Spinal cord (tissue), 10 donors: ENCODE measurements around the gene NRG3. TPM values are rescaled to one million over a fixed set of nuclear protein-coding genes. Genes with fewer than 3 reads are reported as not detected.
A peak's percentile ranks its signal among the peaks of the same experiment; 100 is the strongest.

ENCODE experiments used
- DNase-seq, 6 donors: peaks; one replicate each; pipeline versions ENCODE4 v3.0.0 to v3.0.0-alpha.2; 2013 to 2015; ENCODE audit warnings: low spot score in 6 of 6, low read depth in 4 of 6
- H3K27ac ChIP-seq: one replicate; pipeline ENCODE4 v1.5.1; 2013; ENCODE audit warnings: low read depth, low read length, control low read depth
- H3K27me3 ChIP-seq: one replicate; pipeline ENCODE4 v1.6.1; 2013; ENCODE audit warnings: low read length; ENCODE audit not compliant: control insufficient read depth, insufficient read depth
- H3K36me3 ChIP-seq: one replicate; pipeline ENCODE4 v1.6.1; 2013; ENCODE audit warnings: low read length; ENCODE audit not compliant: control insufficient read depth, insufficient read depth
- H3K4me1 ChIP-seq: one replicate; pipeline ENCODE4 v1.6.1; 2013; ENCODE audit warnings: low read length; ENCODE audit not compliant: control insufficient read depth, insufficient read depth
- H3K4me3 ChIP-seq: one replicate; pipeline ENCODE4 v1.5.1; 2013; ENCODE audit warnings: low read depth, low read length, control low read depth
- H3K9me3 ChIP-seq: one replicate; pipeline ENCODE4 v1.6.1; 2013; ENCODE audit warnings: low read length; ENCODE audit not compliant: control insufficient read depth, insufficient read depth
- WGBS: methylation state at CpG from one replicate; pipeline ENCODE4 v1.1.5; 2013; ENCODE audit warnings: missing lambda C conversion rate; ENCODE audit not compliant: insufficient coverage; 5-methylcytosine and 5-hydroxymethylcytosine counted together
- polyA plus RNA-seq, 2 donors: library from polyadenylated mRNA; unstranded; fragments of 120-200 nt; gene quantifications; one replicate each; pipeline ENCODE4 v1.2.1, GENCODE V29; 2013; ENCODE audit not compliant: insufficient read length in 2 of 2
- total RNA-seq, 2 donors: library from RNA; depleted of rRNA in 1 of 2; stranded (reverse); fragments of 120-200 nt in 1 of 2; fragments of >200 nt in 1 of 2; gene quantifications; one replicate each; pipeline versions ENCODE4 v1.2.3 to v1.2.4, GENCODE V29; 2013 to 2014
- donor health status: healthy.

Gene NRG3
- total and polyA plus RNA-seq, 4 donors, result 10.2 to 53.9 (median 33.6) TPM

DNA sequence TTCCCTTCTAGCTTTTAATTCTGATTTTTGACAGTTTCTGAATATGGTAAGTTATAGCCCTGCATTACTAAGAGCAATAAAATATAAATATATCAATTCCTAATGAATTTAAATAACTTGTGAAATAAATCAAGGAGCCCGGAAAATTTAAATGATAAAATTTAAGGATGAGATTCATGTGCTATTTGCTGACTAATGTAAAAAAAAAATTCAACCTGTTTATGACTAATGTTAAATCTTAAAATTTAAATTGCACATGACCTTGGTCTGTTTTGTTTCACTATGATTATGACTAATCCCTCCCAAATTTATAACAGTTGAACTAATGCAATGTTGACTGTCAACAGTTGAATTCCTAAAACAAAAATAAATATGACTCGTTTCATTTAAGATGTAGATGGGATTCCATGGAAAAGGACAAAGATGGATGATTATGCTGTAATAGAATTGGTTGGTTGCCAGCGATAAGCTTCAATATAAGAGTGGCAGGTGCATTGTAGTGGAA, 419.9 kb downstream of the NRG3 start:
- Histone ChIP-seq H3K27ac (no peak overlapping the region), H3K9me3 (peaks cover 5% of the 10 kb centered on the region), H3K4me3 (no peak overlapping the region), H3K27me3 (no peaks in the 10 kb centered on the region), H3K4me1 (no peaks in the 10 kb centered on the region), H3K36me3 (no peaks in the 10 kb centered on the region)
- no CpG with 5 or more reads among the region's 3 CpGs for WGBS
- no peak for DNase-seq

GRCh38 chr10:82308641-82309040, 433.6 kb downstream of the NRG3 start:
- H3K27me3 ChIP-seq, result no peaks in the 10 kb centered on the region
- no peak for DNase-seq
- no peaks in the 10 kb centered on the region for H3K4me1 ChIP-seq
- no peak overlapping the region for H3K27ac ChIP-seq
- no peak overlapping the region for H3K4me3 ChIP-seq
- no peaks in the 10 kb centered on the region for H3K36me3 ChIP-seq
- no peaks in the 10 kb centered on the region for H3K9me3 ChIP-seq
- WGBS, result 98% methylated on average over 4 of the region's 4 CpGs

DNA sequence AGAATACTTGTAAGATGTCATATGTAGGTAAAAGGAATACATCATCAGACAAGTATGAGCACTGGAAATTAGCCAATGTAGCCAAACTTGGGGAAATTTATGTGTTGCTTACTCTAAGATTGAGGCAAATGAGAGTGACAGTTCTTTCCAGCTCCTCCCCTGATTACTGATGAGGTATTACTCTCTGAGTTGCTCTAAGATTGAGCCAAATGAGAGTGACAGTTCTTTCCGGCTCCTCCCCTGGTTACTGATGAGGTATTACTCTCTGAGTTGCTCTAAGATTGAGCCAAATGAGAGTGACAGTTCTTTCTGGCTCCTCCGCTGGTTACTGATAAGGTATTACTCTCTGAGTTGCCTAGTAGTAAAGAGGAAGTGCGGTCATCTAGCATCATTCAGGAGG, 435.8 kb downstream of the NRG3 start:
- 100% methylated on average over 1 of the region's 3 CpGs for WGBS
- Histone ChIP-seq H3K27me3 (no peaks in the 10 kb centered on the region), H3K4me1 (no peaks in the 10 kb centered on the region), H3K27ac (no peak overlapping the region), H3K36me3 (no peaks in the 10 kb centered on the region), H3K4me3 (no peak overlapping the region), H3K9me3 (no peaks in the 10 kb centered on the region)
- DNase-seq, result no peak

- Histone ChIP-seq H3K27me3 (no peaks in the 10 kb centered on the region), H3K4me1 (no peaks in the 10 kb centered on the region), H3K4me3 (no peak overlapping the region), H3K9me3 (no peaks in the 10 kb centered on the region), H3K27ac (no peak overlapping the region), H3K36me3 (no peaks in the 10 kb centered on the region)
- no peak for DNase-seq
- WGBS, result 100% methylated on average over 1 of the region's 3 CpGs
These were observed 438.4 kb downstream of the NRG3 start for GRCh38 chr10:82313401-82313800.

DNA sequence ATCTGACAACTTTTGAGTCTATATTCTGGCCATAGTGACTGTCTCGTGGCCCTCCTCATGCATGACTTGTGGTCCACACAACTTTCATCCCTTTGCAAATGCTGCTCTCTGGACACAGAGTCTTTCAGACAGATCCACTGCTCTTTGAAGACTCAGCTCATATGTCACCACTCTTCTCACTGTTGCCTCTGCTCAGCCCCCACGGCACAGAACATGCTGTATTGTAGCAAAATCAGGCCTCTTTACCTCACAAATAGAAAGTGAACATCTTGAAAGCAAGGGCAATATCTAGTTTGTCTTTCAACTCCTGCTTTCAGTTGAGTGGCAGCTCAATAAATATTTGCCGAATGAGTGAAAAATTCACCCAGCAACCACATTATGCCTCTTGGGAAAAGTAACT, 443.5 kb downstream of the NRG3 start:
- H3K4me3 ChIP-seq, result no peak overlapping the region
- WGBS, result 43% methylated on average over 2 of the region's 3 CpGs
- no peaks in the 10 kb centered on the region for H3K9me3 ChIP-seq
- H3K27ac ChIP-seq, result no peak overlapping the region
- DNase-seq, result no peak
- peaks cover 4% of the 10 kb centered on the region for H3K4me1 ChIP-seq
- no peaks in the 10 kb centered on the region for H3K27me3 ChIP-seq
- H3K36me3 ChIP-seq, result no peaks in the 10 kb centered on the region

GRCh38 chr10:82319074-82319473, 444.1 kb downstream of the NRG3 start:
- Histone ChIP-seq H3K36me3 (no peaks in the 10 kb centered on the region), H3K27me3 (no peaks in the 10 kb centered on the region), H3K27ac (no peak overlapping the region), H3K4me3 (no peak overlapping the region), H3K9me3 (no peaks in the 10 kb centered on the region), H3K4me1 (peaks cover 4% of the 10 kb centered on the region)
- no CpG with 5 or more reads among the region's 5 CpGs for WGBS
- DNase-seq, result peak in 2 of 6 donors; percentile 26 to 78

DNA sequence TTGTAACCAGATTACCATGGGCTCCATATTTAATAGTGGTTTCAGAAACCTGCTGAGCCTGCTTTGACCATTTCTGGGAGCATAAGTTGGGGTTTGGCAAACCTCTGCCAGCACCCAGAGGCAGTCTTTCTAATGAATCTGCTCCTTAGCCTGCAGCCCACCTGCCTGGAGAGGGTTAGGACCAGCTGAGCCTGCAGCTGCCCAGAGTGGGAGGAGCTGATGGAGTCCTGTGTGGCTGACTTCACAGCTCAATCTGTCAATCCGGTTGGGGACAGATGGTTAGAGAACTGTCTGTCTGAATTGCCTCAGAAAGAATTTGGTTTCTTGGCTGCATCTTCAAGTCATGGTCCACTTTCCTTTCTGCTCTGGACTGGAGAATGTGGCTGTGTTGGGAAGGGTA, 444.6 kb downstream of the NRG3 start:
- WGBS, result 25% methylated on average over 1 of the region's 1 CpG
- no peaks in the 10 kb centered on the region for H3K36me3 ChIP-seq
- DNase-seq, result peak in 2 of 6 donors; percentile 48 to 54
- H3K27me3 ChIP-seq, result no peaks in the 10 kb centered on the region
- peaks cover 4% of the 10 kb centered on the region for H3K4me1 ChIP-seq
- no peak overlapping the region for H3K27ac ChIP-seq
- H3K9me3 ChIP-seq, result no peaks in the 10 kb centered on the region
- H3K4me3 ChIP-seq, result no peak overlapping the region

DNA sequence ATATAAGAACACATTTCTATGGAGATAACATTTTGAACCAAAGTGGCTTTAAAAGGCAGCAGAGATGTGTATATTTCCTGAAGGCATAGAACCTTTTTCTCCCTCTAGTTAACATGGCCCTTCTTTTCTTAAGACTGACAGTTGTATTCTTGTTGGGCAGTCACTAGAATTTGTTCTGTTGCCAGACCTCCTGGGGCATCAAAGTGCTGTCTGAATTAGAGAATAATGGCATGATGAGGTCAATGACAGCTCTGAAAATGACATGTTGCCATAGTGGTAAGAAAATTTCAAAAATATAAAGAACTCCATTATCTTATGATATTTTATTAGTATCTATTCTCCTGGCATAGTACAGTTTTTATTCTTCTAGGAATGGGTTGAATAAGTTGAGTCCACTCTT, 446.7 kb downstream of the NRG3 start:
- Histone ChIP-seq H3K27ac (no peak overlapping the region), H3K4me3 (no peak overlapping the region), H3K4me1 (peaks cover 4% of the 10 kb centered on the region), H3K36me3 (no peaks in the 10 kb centered on the region), H3K9me3 (no peaks in the 10 kb centered on the region), H3K27me3 (no peaks in the 10 kb centered on the region)
- DNase-seq, result no peak

DNA sequence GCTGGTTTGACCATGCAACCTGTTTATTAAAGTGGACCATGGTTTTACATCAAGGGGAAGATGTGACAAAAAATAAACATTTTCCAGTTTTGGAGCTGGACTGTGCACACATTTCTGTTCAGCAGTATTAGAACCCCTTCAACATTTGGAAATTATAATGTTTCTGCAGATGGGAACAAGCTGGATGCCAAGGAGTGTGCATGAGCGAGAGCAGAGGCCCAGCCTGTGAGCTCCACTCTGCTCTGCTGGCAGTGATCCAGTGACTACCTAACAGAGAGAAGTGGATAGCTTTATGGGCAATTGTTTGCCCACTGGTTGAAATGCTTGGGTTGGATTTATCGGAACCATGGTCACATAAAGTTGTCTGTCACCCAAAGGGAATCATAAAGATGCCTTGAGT, 456.7 kb downstream of the NRG3 start:
- no peak overlapping the region for H3K27ac ChIP-seq
- no peaks in the 10 kb centered on the region for H3K9me3 ChIP-seq
- no peak overlapping the region for H3K4me3 ChIP-seq
- 67% methylated on average over 2 of the region's 2 CpGs for WGBS
- no peaks in the 10 kb centered on the region for H3K4me1 ChIP-seq
- H3K27me3 ChIP-seq, result no peaks in the 10 kb centered on the region
- peak in 3 of 6 donors; percentile 29 to 49 (median 34) for DNase-seq
- no peaks in the 10 kb centered on the region for H3K36me3 ChIP-seq

DNA sequence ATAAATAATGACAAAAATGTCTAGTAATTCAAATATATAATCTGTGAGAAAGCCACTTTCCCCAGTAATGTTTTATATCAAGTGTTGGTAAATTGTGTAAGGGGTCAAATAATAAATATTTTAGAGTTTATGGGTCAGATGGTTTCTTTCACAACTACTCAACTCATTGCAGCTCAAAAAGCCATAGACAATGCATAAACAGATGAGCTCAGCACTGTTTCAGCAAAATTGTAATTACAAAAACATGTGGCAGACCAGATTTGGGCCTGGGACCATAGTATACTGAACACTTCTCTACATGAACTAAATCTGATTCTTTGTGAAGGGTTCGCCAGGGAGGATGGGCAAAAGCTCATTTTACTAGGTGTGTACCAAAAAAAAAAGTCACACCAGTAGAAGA, 460.8 kb downstream of the NRG3 start:
- Histone ChIP-seq H3K27me3 (no peaks in the 10 kb centered on the region), H3K9me3 (no peaks in the 10 kb centered on the region), H3K4me3 (no peak overlapping the region), H3K36me3 (no peaks in the 10 kb centered on the region), H3K27ac (no peak overlapping the region), H3K4me1 (no peaks in the 10 kb centered on the region)
- no CpG with 5 or more reads among the region's 1 CpG for WGBS
- no peak for DNase-seq
